Measurements from ENCODE around the gene FAM120AOS. TPM values are rescaled to one million over a fixed set of nuclear protein-coding genes. Genes with fewer than 3 reads are reported as not detected.
"Not testable (repeated sequence)": the region's sequence is repeated elsewhere in the genome, so short reads cannot be mapped to it uniquely, and the experiment has no call there.

FAM120AOS gene
- total RNA-seq, 1 donor from 2014 or later: 32.6 TPM

DNA sequence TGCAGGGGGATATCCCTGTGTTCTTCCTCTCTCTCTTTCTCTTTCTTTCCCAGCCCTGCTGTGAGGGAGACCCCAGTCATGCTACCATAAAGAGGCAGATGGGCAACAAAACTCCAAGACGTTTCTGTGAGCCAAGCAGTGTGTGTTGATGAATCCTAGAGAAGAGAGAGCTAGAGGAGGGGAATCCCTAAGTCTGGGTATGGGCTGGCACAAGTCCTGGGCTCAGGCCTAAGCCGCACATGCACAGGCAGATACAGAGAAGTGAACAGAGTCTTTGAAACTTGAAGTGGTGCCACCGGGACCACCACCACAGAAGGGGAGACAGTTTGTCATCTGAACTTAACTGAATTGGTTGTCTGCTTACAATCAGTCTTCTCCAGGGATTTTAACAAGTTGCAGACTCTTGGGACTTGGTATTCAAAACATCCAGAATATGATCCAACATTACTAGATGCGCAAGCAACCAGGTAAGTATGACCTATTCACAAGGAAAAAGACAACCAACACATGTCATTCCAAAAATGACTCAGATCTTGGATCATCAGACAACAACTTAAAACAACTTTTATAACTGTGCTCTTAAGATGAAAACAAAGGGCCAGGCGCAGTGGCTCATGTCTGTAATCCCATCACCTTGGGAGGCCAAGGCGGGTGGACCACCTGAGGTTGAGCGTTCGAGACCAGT is 12.3 kb downstream of the FAM120AOS start:
- no peak for DNase-seq (ENCODE audit: low read depth, low spot score)

DNA sequence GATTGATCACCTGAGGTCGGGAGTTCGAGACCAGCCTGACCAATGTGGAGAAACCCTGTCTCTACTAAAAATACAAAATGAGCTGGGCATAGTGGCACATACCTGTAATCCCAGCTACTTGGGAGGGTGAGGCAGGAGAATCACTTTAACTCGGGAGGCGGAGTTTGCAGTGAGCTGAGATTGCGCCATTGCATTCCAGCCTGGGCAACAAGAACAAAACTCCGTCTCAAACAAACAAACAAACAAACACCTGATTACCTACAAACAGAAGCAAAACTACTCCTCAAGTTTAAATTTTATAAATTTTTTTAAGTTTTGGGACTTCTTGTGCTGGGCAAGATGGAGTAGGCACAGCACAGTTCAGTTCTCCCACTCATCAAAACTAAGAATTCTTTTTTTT is 14.1 kb downstream of the FAM120AOS start:
- DNase-seq (ENCODE audit: low read depth, low spot score): not testable (repeated sequence)

DNA sequence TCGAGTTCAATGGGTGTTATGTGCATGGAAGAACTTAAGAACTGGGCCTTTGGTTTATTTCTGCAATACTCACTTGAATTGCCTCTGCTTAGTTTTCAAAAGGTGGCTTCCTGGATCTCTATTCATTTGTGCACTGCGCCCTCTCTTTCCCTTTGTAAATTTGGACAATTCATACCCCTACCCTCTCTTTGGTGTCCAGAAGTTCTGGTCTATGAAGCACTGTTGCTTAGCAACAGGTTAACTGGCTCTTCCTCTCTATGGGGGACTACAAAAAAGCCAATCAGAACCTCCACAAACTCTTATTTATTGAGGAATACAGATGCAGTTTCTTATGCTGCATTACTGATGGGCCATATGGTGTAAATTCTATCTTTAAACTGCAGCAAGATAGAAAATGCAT is 15.4 kb downstream of the FAM120AOS start:
- DNase-seq (ENCODE audit: low read depth, low spot score): no peak

DNA sequence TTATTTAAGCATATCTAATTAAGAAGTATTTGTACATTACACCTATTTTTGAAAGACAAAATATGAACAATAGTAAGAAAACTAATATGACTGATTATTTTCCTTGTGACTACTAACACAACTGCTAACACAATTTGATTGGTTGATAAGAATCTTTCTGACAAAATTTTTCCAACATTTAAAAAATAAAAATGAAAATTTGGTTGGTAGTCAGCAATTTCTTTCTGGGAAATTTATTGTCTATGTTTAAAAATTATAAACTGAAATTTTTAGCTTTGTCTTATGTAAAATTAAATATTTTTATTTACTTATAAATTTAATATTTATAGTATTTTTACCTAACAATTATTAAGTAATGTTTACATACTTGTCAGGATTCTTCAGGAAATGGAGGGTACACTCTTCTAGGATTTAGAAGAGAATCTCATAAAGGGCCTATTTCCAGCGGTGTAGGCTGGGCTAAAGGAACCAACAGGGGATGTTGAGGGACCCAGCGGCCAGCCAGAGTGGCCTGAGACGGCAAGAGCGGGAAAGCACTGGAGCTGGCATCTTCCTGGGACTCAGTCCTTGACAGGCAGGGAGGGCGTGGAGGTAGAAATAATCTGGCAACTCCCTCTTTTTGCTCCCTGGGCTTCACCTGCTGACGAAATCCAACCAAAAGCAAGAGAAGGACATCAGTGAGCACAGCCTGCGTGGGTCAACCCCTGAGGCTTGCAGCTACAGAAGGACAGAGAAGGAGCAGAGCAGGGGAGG is 16.6 kb downstream of the FAM120AOS start:
- DNase-seq (ENCODE audit: low read depth, low spot score): no peak

DNA sequence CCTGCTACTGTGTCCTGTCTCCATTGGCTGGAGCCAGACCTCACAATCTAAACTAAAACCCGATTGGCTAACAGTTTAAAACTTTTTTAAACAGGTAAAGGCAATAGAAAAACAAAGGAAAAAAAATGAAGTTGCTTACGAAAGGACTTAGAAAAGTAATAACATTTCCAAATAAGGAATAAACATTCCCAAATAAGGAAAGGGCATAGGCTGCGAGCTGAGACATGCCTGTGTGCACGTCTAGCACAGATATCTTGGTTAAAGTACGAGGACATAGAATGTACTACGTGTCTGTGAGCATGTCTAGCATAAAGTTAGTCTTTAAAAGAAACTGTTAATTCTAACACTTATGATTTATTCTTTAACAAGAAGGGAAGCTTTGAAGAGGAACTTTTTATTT is 17.2 kb downstream of the FAM120AOS start:
- no peak for DNase-seq (ENCODE audit: low read depth, low spot score)

DNA sequence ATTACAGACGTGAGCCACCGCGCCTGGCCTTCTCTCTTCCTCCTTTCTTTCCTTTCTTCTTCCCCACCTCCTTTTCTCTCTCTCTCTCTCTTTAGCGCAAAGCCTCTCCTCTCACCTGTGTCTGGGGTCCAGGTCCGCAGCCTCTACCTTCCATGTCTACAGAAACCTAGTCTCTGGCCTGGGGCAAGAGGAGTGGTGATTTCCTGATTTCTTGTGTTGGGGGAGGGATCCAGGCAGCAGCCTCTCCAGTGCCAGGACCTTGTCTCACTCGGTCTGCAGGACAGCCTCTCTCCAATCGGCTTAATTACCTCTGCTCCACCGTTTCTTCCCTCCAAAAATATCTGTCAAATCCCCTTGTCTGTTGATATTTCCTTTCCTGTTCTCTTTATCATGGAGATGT is 18.0 kb downstream of the FAM120AOS start:
- no peak for DNase-seq (ENCODE audit: low read depth, low spot score)

DNA sequence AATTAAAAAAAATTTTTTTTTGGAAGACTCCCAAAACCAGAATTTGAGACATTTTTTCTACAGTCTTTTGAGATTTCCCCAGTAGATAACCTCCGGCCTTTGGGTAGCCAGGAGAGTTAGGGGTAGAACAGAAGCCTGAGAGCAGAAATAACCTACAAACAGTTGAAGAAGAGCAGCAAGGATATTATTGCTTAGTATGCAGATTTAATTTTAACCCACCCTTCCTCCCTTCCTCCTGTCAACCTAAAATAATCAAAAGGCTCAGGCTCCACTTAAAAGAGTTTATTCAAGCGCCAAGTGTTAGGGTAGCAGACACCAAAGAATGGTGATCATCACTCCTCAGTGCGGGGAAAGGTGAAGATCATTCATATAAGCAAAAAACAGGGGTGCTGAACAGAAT is 19.3 kb downstream of the FAM120AOS start:
- no peak for DNase-seq (ENCODE audit: low read depth, low spot score)

DNA sequence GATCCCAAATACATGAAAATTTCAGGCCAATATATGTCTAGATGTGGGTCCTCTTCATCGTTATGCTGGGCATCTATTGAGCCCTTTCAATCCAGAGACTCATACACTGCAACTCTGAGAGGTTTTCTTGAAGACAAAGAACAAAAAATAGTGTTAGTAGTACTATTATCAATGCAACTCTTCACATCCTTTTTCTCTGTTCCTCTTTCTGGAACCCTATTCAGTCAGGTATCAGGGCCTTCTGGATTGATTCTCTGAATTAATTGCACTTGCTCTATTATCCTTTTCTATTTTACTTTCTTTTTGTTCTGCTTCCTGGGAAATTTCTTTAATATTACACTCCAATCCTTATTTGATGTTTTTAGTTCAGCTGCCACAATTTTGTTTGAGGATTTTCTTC is 20.4 kb downstream of the FAM120AOS start:
- DNase-seq (ENCODE audit: low read depth, low spot score): no peak

DNA sequence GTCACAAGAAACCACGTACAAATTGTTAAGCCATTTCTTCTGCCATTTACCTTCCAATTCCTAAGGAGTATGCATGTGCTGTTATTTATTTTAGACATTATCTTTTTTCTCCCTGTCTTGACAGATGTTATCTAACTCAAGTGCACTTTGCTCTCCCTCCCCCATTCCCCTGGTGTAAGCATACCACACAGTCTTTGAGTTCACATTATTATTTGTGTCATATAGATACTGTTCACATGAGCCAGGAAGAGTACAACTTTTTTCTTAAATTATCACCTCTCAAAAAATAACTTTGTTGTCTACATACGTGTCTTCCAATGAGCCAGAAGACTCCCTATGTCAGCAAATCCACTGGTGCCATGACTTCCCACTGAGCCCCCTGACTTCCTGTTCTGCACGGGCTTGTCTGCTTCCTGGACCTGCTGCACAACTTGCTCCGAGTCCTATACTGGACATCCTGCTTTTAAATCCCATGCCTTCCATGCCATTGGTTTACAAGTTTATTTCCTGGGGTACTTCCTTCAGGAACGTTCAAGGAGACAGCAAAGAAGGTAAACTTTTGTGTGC is 21.8 kb downstream of the FAM120AOS start:
- no peak for DNase-seq (ENCODE audit: low read depth, low spot score)

DNA sequence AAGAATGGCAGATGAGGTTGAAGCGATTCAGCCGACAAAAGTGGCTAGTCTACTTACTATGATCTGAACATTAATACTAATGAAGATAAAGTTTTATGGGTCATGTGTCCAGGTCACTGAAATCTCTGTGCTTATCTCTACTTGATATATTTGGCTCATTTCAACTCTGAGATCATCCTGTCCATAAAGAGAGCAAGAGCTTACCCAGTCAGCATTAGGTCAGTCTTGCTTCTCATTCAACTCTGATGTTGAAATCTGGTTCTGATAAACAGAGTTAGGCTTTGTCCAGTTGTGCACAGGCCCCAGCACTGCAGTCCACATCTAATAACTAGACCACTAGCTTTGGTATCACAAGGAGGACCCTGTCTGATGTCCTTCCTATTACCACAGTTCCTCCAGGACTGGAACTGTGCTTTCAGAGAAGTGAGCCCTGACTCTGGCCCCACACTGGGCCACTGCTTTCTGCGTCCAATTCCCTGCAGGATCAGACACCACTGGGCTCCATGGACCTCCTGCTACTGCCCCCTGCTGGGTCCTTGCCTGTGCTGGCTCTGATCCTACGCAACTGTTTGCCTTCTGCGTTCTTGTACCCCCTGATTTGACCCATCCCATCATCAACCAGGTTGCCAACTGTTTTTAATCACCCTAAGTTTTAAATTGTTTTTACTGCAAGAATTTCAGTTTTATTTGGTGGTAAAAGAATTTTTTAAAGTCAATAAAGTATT is 25.6 kb downstream of the FAM120AOS start:
- no peak for DNase-seq (ENCODE audit: low read depth, low spot score)

DNA sequence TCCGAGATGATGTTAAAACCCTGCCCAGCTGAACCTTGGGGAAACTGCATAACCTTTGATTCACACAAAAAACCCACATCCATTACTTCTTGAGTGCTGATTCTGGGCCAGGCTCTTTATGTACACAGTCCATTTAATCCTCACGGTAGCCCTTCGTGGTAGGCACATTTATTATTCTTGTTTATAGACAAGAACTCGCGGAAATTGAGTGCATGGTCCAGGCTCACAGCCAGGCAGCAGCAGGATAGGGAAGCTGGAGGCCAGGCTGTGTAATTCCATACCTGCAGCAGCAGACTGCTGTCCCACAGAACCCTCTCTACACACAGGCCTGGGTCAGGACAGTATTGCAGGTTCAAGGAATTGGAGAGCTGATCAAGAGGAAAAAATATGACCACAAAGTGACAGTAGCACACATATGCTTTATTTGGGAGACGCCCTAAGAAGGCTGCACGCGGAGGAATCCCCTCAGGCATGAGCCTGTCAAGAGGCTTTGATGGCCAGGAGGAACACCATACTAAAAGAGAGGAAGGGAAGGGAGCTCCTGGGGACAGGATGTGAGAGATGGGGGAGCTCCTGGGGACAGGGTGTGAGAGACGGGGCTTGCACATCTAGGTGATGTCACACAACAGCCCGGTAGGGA is 30.3 kb downstream of the FAM120AOS start:
- DNase-seq (ENCODE audit: low read depth, low spot score): no peak

DNA sequence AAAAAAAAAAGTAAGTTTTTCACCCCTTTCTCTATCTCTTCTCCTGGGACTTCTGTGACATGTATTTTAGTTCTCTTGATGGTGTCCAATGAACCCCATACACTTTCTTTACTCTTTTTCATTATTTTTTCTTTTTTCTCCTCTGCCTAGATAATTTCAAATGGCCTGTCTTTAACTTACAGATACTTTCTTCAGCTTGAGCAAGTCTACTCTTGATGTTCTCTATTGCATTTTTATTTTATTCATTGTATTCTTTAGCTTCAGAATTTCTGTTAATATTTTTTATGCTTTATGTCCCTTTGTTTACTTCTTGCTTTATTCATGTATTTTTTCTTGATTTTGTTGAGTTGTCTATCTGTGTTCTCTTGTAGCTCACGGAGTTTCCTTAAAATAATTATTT is 34.4 kb downstream of the FAM120AOS start:
- no peak for DNase-seq (ENCODE audit: low read depth, low spot score)

DNA sequence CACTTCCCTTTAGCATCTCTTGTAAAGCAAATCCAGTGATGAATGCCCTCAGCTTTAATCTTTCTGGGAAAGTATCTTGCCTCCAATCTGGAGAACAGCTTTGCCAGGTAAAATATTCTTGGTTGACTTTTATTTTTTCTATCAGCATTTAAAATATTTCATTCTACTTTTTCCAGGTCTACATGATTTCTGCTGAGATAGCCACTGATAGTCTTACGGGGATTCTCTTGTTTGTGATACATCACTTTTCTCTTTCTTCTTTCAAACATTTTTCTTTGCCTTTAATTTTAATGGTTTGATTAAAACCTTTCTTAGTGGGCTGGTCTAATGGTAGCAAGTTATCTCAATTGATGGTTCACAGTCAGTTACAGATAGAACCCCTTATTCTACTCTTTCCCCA is 35.8 kb downstream of the FAM120AOS start:
- no peak for DNase-seq (ENCODE audit: low read depth, low spot score)

DNA sequence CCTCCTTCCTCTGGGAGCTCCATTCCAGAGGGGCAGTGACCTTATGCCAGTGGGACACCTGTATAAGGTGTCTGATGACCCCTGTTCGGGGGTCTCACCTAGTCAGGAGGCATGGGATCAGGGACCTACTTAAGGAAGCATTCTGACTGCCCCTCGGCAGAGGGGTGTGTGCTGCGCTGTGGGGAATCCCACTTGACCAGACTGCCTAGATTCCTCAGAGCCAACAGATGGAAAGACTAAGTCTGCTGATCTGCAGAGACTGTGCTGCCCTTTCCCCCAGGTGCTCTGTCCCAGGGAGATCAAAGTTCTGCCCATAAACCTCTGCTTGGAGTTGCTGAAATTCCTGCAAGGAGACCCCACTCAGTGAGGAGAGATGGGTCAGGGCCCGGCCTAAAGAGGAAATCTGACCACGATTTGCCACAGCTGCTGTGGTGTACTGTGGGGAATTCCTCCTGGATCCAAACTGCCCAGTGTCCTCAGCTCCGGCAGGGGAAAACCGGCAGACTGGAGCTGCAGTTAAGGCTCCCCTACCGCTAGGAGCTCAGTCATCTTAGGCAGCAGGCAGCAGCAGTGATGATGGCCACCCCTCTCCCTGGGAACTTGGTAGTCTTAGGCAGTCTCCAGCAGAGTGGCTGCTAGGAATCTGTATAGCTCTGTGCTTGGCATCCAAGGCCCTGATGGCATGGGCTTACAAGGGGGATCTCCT is 36.7 kb downstream of the FAM120AOS start:
- DNase-seq (ENCODE audit: low read depth, low spot score): no peak

DNA sequence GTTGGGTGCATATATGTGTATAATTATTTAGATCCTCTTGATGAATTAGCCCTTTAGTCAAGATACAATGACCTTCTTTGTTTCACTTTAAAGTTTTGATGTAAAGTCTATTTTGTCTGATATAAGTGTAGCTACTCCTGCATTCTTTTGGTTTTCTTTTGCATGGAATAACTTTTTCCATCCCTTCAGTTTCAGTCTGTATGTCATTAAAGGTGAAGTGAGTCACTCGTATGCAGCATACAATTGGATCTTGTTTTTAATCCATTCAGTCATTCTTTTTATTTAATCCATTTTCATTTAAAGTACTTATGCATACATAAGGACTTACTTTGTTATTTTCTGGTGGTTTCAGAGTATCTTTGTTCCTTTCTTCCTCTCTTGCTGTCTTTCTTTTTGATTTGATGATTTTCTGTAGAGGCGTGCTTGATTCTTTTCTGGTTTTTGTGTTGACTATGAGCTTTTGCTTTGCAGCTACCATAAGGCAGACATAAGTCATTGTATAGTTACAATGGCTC is 38.1 kb downstream of the FAM120AOS start:
- DNase-seq (ENCODE audit: low read depth, low spot score): no peak

DNA sequence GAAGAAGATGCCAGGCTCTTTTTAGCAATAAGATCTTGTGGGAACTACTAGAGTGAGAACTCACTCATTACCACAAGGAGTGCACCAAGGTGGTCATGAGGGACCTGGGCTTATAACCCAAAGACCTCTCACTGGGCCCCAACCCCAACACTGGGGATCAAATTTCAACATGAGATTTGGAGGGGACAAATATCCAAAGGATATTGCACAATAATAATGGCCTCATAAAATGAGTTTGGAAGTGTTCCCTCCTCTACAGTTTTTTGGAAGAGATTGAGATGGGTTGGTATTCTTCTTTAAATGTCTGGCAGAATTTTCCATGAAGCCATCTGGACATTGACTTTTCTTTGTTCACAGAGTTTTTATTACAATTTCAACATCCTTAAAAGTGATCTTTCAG is 39.9 kb downstream of the FAM120AOS start:
- DNase-seq (ENCODE audit: low read depth, low spot score): no peak

DNA sequence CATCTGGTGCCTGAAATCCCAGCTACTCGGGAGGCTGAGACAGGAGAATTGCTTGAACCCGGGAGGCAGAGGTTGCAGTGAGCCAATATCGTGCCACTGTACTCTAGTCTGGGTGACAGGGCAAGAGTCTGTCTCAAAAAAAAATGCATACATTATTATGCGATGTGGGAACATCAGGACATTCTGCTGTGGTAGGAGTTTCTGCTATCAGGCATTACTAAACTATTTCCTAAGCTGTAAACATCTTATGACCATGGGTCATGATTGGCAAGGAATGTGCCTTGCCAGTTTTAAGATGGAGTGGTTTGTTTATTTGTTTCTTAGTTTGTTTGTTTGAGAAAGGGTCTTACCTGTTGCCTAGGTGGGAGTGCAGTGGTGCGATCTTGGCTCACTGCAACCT is 47.0 kb downstream of the FAM120AOS start:
- DNase-seq (ENCODE audit: low read depth, low spot score): no peak

DNA sequence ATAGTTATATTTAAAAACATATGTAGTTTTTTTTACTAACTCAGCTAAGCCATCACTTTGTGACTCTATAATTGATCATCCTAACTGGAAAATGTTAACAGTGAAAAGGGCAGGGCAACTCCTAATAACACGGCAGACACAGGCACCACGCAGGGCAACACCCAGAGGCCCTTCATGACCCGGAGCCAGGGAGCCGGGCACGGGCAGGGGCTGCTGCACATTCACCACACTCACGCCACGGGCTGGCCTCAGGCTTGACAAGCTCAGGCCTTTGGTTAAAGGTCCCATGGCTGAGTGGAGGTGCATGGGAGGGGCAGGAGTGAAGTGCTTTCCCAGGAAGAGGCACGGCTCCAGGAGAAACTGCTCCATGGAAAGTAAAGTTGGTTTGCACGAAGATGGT is 54.9 kb downstream of the FAM120AOS start:
- DNase-seq (ENCODE audit: low read depth, low spot score): no peak

DNA sequence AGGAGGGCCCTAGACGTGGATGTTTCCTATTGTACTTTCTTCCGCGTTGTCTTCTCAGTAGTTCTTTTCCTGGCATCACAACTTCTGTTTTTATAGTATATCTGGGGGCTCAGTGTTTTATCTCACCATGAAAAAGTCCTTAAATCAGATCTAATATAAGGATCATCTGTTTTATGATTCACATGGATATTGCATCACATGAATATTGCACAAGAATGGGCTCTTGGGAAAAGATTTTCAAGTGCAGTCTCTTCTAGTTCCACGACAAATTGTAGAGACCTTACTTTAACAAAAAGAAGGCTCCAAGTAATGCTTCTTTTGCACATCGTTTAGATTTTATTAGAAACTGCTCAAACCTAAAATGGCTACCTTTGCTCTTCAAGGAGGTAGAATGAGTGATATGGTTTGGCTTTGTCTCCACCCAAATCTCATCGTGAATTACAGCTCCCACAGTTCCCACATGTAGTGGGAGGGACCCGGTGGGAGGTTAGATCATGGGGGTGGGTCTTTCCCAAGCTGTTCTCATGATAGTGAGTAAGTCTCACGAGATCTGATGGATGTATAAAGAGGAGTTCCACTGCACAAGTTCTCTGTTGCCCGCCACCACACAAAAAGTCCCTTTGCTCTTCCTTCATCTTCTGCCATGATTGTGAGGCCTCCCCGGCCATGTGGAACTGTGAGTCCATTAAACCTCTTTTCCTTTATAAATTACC is 55.6 kb downstream of the FAM120AOS start:
- DNase-seq (ENCODE audit: low read depth, low spot score): no peak
